NT2/D1 (cell line): ENCODE measurements around the gene NCF2.

Experiments
- SUZ12 ChIP-seq: IDR thresholded peaks from 2 replicates; pipeline ENCODE4 v1.6.1; 2011; ENCODE audit not compliant: insufficient read length, insufficient read depth; ENCODE audit errors: extremely low read depth
- YY1 ChIP-seq: IDR thresholded peaks from 2 replicates; pipeline ENCODE4 v1.6.1; 2011; ENCODE audit not compliant: insufficient read length, insufficient read depth

- no peak for TF ChIP-seq SUZ12
- TF ChIP-seq YY1, result no peak
Observed at GRCh38 chr1:183571678-183572268, 18.5 kb downstream of the NCF2 start.
